Adrenal gland (tissue), 12 donors: Measurements from ENCODE around the gene SCT. TPM values are rescaled to one million over a fixed set of nuclear protein-coding genes. Genes with fewer than 3 reads are reported as not detected.

ENCODE experiments used
- DNase-seq, 7 donors: peaks; one replicate each; pipeline ENCODE4 v3.0.0-alpha.2; 2019 to 2020
- H3K27ac ChIP-seq, 5 donors: fragments of 200-600 bp; sonication (generic) in 4 of 5; 1 replicate in 3 of 5; 2 replicates in 2 of 5; pipeline versions ENCODE4 v1.5.1 to v1.8.0; 2016 to 2020; ENCODE audit warnings: mild to moderate bottlenecking in 1 of 5
- H3K27me3 ChIP-seq: fragments of 200-600 bp; 2 replicates; pipeline ENCODE4 v1.8.0; 2021
- H3K36me3 ChIP-seq, 2 donors: fragments of 200-600 bp; replicated peaks in 1 of 2; 1 replicate in 1 of 2; 2 replicates in 1 of 2; pipeline versions ENCODE4 v1.5.1 to v1.8.0; 2018 to 2022
- H3K4me1 ChIP-seq, 2 donors: fragments of 200-600 bp; replicated peaks in 1 of 2; 1 replicate in 1 of 2; 2 replicates in 1 of 2; pipeline versions ENCODE4 v1.5.1 to v1.8.0; 2018 to 2021
- H3K4me3 ChIP-seq, 4 donors: fragments of 200-600 bp; sonication (generic) in 3 of 4; one replicate each; pipeline ENCODE4 v1.5.1; 2016 to 2018
- H3K9me3 ChIP-seq, 3 donors: fragments of 200-600 bp; sonication (generic) in 1 of 3; replicated peaks in 1 of 3; 1 replicate in 2 of 3; 2 replicates in 1 of 3; pipeline versions ENCODE4 v1.5.1 to v1.8.0; 2016 to 2021
- POLR2A ChIP-seq, 2 donors: fragments of 450-650 bp; IDR thresholded peaks; one replicate each; pipeline ENCODE4 v1.6.1; 2017; ENCODE audit warnings: antibody characterized with exemption in 2 of 2, mild to moderate bottlenecking in 2 of 2, moderate library complexity in 1 of 2
- WGBS, 4 donors: extraction: QIAGEN DNeasy Blood & Tissue Kit in 2 of 4; methylation state at CpG; one replicate each; pipeline versions ENCODE4 v1.1.5 to v1.1.7; 2013 to 2017; 5-methylcytosine and 5-hydroxymethylcytosine counted together
- intact Hi-C, 2 donors: fragments of 100-400 bp; cut with DNase I; formaldehyde crosslinking; loops; one replicate each; pipeline versions ENCODE4 v1.14.1 to v1.15.0; 2022 to 2023
- polyA plus RNA-seq, 3 donors: library from polyadenylated mRNA; stranded (reverse); fragments of 200-250 nt in 2 of 3; fragments of 350-450 nt in 1 of 3; fragmentation: Illumina TruSeq in 1 of 3; extraction: RNeasy Lipid Tissue Mini Kit (QIAGEN cat#74804) in 1 of 3; gene quantifications; one replicate each; pipeline ENCODE4 v1.2.3, GENCODE V29; 2013 to 2014
- total RNA-seq, 9 donors: library from RNA; depleted of rRNA in 4 of 9; stranded (reverse); fragments of >200 nt in 4 of 9; fragments of 120-200 nt in 1 of 9; fragmentation: NEBNext Ultra II Directional in 1 of 9; extraction: Animal tissue kit (Norgen Biotek cat#: 25700) in 1 of 9; gene quantifications; one replicate each; pipeline versions ENCODE4 v1.1.0 to v1.2.4, GENCODE V29; 2013 to 2023
- TF ChIP-seq, protein P1 (sequence below), 6 experiments: fragments of 450-650 bp in 4 of 6; fragments of 200-600 bp in 2 of 6; sonication (generic) in 1 of 6; IDR thresholded peaks; 1 replicate in 5 of 6; 2 replicates in 1 of 6; pipeline versions ENCODE4 v1.5.1 to v1.8.0; 2016 to 2021; ENCODE audit warnings: antibody characterized with exemption in 6 of 6, mild to moderate bottlenecking in 2 of 6, moderate library complexity in 1 of 6
- donor health status: healthy with polysubstance abuse.
- donor health status: Bipolar disorder and iron deficiency.
- donor health status: DM: yes; HTN: yes; CAD: no.
- donor health status: DM: no; HTN: no; CAD: no.
- donor health status: DM: no; HTN: no; CAD: no.
- donor health status: DM: yes; HTN: yes; CAD: no.

SCT gene
- total and polyA plus RNA-seq, 12 donors, result 0.61 to 0.67 TPM; not detected in 10

- peaks cover 0 to under 1% of the 10 kb centered on the region in 2 donors for H3K4me1 ChIP-seq
- H3K4me3 ChIP-seq, result no peak overlapping the region
- intact Hi-C loops, result loop anchor here in 1 of 2 donors (5.0 kb wide), 1 partner anchor 62 kb away; no protein-coding TSS in a partner anchor
- DNase-seq, result no peak
- 86 to 93% (median 88%) methylated on average over 8 to 19 of the region's 19 CpGs for WGBS, 4 donors
- no peaks in the 10 kb centered on the region for H3K9me3 ChIP-seq
- peaks cover 0 to 20% of the 10 kb centered on the region in 2 donors for H3K36me3 ChIP-seq
- no peaks in the 10 kb centered on the region for H3K27me3 ChIP-seq
- no peak for TF ChIP-seq POLR2A (IDR thresholded peaks at IDR 0.05)
- TF ChIP-seq, protein P1, sequence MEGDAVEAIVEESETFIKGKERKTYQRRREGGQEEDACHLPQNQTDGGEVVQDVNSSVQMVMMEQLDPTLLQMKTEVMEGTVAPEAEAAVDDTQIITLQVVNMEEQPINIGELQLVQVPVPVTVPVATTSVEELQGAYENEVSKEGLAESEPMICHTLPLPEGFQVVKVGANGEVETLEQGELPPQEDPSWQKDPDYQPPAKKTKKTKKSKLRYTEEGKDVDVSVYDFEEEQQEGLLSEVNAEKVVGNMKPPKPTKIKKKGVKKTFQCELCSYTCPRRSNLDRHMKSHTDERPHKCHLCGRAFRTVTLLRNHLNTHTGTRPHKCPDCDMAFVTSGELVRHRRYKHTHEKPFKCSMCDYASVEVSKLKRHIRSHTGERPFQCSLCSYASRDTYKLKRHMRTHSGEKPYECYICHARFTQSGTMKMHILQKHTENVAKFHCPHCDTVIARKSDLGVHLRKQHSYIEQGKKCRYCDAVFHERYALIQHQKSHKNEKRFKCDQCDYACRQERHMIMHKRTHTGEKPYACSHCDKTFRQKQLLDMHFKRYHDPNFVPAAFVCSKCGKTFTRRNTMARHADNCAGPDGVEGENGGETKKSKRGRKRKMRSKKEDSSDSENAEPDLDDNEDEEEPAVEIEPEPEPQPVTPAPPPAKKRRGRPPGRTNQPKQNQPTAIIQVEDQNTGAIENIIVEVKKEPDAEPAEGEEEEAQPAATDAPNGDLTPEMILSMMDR (IDR thresholded peaks at IDR 0.05), result no peak
- no peak overlapping the region for H3K27ac ChIP-seq
Observed at GRCh38 chr11:660281-660680, 33.3 kb upstream of the SCT start.

DNA sequence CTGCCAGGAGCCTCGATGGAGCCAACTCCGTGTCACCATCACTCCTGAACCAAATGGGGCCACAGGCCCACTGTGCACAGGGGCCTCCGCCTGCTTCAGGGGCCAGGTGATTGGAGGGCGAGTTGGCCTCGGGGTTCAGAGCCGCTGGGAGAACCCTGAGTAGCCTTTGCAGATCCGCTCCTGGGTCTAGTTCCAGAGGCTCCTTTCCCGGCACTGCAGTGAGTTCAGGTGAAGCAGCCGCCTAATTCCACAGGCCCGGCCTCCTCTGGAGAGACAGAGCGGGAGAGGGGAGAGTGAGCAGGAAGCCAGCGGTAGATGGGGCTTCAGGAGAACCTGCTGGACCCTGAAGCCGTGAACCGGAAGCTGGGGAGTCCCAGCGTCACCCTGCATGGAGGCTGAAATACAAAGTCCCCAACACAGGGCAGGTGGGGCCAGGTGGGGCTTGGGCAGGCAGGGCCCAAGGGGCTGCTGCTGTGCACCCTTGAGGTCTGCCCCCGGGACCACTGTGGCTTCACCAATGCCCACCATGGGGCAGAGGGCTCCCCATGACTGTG, 32.6 kb upstream of the SCT start:
- Histone ChIP-seq H3K36me3 (peaks cover 0 to 20% of the 10 kb centered on the region in 2 donors), H3K4me1 (no peaks in the 10 kb centered on the region), H3K27ac (no peak overlapping the region), H3K27me3 (no peaks in the 10 kb centered on the region), H3K4me3 (no peak overlapping the region), H3K9me3 (no peaks in the 10 kb centered on the region)
- TF ChIP-seq, protein P1 (IDR thresholded peaks at IDR 0.05), result no peak
- no peak for TF ChIP-seq POLR2A (IDR thresholded peaks at IDR 0.05)
- 90 to 96% (median 94%) methylated on average over 11 to 16 of the region's 16 CpGs for WGBS, 4 donors
- intact Hi-C loops, result loop anchor here in 1 of 2 donors (5.0 kb wide), 1 partner anchor 63 kb away; no protein-coding TSS in a partner anchor
- DNase-seq, result no peak

GRCh38 chr11:657691-658126, 30.7 kb upstream of the SCT start:
- DNase-seq, result no peak
- H3K27ac ChIP-seq, result no peak overlapping the region
- intact Hi-C loops, result no loop called here
- no peaks in the 10 kb centered on the region for H3K4me1 ChIP-seq
- H3K27me3 ChIP-seq, result no peaks in the 10 kb centered on the region
- no peak overlapping the region for H3K4me3 ChIP-seq
- no peaks in the 10 kb centered on the region for H3K9me3 ChIP-seq
- TF ChIP-seq POLR2A (IDR thresholded peaks at IDR 0.05), result no peak
- TF ChIP-seq, protein P1 (IDR thresholded peaks at IDR 0.05), result no peak
- peaks cover 0 to 16% of the 10 kb centered on the region in 2 donors for H3K36me3 ChIP-seq
- 85 to 92% (median 89%) methylated on average over 8 to 14 of the region's 14 CpGs for whole genome bisulfite sequencing, 4 donors

DNA sequence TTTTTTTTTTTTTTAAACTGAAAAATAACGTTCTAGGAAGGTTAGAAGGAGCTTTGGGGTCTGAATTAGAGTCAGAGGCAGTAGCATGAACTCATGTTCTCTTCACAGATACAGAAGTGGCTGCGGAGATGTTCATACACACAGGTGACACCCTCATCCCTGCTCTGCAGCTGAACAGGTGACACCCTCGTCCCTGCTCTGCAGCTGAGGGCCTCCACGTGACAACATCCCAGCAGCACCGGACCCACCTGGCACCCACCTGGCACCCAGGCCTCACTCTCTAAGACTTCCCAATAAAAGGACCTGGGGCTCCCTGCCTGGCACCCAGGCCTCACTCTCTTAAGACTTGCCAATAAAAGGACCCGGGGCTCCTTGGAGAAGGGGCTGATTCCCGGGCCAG, 29.9 kb upstream of the SCT start:
- H3K36me3 ChIP-seq, result peaks cover 0 to 16% of the 10 kb centered on the region in 2 donors
- H3K9me3 ChIP-seq, result no peaks in the 10 kb centered on the region
- no peaks in the 10 kb centered on the region for H3K4me1 ChIP-seq
- WGBS, 4 donors, result 73 to 91% (median 88%) methylated on average over 4 to 7 of the region's 7 CpGs
- H3K27me3 ChIP-seq, result no peaks in the 10 kb centered on the region
- H3K4me3 ChIP-seq, result no peak overlapping the region
- H3K27ac ChIP-seq, result no peak overlapping the region
- intact Hi-C loops, result no loop called here
- TF ChIP-seq, protein P1 (IDR thresholded peaks at IDR 0.05), result no peak
- no peak for TF ChIP-seq POLR2A (IDR thresholded peaks at IDR 0.05)
- DNase-seq, result no peak
